NCI-H1694 treated with DMSO at 0.1 percent for 48 hours (cell line): ENCODE data around the gene TTK.
"Not testable (repeated sequence)": the region's sequence is repeated elsewhere in the genome, so short reads cannot be mapped to it uniquely, and the experiment has no call there.

Experiments used
- DNase-seq: peaks from one replicate; lab custom pipeline; 2025; lab: John Stamatoyannopoulos, UW

Gene TTK

DNA sequence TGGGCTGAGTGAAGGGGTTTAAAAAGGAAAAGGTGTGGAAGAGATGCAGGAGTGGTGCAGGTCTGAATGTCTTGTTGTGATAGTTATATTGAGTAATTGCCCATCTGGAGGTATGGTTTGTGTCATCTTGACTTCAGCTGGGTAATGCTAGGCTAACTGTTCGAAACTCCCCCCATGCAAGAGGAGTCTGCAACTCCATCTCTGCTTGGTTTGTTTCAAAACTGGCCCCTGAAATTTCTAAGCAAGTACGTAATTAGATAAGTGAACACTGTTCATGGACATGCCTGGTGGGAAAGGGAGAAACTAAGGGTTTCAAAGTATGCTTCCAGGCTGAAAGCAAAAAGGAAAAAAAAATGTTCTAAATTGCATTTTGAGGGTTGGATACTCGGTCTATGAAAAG is 17.1 kb downstream of the TTK start:
- no peak for DNase-seq

DNA sequence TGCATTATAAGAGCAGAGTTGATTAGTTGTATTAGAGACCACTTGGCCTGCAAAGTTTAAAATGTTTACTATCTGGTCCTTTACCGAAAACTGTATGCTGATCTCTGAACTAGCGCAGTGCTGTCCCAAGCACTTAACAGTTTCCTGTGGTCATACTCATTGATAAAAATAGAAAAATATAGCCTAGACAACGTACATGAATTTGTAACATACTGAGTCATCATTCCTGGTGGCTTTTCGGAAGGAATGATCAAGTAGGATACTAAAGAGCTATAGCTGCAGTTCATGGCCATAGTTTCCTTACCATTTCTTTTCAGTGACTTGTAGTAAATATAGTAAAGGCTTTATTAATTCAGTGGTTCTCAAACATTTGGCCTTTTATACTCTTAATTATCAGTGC is 18.4 kb downstream of the TTK start:
- no peak for DNase-seq

DNA sequence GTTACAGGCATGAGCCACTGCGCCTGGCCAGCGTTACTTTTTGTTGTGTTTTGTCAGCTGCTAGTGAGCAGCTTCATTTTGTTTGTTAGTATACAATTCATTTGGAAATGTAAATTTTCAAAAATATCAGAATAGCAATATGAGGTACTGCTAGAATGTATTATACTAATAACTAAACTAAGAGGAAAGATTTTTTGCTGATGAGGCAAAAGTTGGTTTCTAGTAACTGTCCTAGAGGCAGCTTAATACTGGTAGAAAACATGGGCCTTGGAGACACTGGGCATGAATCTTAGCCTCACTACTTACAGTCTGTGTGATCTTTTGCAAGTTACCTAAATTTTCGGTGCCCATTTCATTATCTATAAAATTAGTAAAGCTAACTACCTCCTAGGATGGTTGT is 24.1 kb downstream of the TTK start:
- DNase-seq, result no peak

DNA sequence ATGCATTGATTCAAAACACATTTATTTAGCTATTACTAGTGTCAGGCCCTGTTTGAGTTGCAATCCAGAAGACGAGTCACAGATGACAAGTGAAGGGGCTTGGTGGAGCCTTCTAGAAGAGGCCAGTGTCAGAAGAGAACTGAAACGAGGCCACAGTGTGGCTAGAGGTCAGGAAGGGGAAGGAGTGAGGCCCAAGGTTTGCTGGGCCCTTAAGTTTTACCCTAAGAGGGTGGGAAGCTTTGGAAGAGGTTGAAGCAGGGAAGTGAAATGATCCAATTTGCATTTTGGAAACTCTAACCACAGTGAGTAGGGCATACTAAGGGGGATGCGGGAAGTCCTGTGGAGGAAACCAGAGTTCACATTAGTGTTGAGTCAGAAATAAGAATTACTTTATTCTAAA is 25.0 kb downstream of the TTK start:
- no peak for DNase-seq

DNA sequence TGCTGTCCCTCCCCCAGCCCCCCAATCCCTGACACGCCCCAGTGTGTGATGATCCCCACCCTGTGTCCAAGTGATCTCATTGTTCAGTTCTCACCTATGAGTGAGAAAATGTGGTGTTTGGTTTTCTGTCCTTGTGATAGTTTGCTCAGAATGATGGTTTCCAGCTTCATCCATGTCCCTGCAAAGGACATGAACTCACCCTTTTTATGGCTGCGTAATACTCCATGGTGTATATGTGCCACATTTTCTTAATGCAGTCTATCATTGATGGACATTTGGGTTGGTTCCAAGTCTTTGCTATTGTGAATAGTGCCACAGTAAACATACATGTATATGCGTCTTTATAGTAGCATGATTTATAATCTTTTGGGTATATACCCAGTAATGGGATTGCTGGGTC is 43.8 kb downstream of the TTK start:
- not testable (repeated sequence) for DNase-seq

DNA sequence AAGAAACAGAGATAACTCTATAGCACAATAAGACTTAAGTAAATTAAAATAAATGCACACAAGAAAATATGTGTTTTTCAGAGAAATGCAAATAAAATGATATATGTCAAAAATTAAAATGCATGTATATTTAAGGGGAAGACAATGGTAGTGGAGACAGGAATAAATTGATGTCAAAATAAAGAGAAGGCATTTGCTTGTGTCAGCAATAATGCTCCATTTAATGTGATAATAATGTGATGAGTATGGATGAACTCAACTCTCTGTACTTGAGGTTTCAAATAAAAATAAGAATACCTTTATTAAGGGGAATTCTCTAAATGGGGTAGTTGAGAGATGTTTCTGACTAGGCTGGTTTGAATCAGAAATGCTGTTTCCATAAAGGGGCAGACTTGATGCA is 56.3 kb downstream of the TTK start:
- DNase-seq, result no peak

DNA sequence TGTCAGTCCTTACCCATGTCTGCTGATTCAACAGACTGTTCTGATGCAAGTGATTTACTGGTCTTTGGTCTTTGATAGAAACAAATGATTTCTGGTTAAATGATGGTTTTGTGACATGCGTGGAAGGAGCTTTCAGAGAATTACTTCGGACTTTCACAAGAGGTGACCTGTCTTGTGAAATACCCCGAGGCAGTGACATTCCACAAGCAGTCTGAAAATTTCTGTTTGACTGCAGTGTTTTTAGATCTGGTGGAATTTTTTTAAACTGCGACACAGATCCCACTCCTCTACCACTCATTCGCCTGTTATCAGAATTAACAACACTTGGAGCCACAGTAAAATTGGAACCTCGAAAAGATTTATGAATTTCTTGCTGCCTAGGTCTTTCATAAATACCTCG is 63.7 kb downstream of the TTK start:
- not testable (repeated sequence) for DNase-seq

DNA sequence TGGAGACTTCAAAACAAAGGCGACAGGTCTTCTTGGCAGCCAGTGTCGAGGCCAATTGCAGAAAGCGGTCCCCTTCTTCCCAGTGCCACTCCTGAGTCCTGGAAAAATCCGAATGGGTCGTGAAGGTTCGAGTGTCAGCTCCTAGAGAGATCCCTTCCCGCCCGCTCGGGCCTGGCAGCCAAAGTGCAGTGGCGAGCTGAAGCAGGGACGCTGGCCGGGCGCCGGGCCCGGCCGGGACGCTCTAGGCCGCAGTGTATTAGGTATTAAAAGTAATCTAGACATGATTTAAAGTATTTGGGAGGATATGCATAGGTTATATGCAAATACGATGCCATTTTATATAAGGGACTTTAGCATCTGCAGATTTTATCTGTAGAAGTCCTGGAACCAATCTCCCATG is 66.0 kb downstream of the TTK start:
- DNase-seq, result not testable (repeated sequence)

DNA sequence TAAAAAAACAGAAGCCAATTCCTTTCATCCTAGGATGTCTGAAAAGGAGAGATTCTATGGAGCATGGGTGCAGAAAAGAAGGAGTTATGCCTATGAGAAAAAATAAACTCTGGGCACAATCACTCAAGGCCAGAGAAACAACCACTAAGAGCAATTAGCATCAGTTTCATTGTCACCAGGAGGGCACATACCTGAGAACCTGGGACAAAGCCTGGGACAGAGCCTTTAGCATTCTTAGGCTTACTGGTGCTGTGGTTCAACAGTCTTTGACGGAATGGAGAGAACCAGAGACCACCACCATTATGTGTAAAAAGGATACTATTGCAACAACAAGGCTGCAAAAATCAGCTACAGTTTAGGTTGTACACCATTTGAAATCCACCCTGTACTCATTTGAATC is 72.6 kb downstream of the TTK start:
- DNase-seq, result no peak

DNA sequence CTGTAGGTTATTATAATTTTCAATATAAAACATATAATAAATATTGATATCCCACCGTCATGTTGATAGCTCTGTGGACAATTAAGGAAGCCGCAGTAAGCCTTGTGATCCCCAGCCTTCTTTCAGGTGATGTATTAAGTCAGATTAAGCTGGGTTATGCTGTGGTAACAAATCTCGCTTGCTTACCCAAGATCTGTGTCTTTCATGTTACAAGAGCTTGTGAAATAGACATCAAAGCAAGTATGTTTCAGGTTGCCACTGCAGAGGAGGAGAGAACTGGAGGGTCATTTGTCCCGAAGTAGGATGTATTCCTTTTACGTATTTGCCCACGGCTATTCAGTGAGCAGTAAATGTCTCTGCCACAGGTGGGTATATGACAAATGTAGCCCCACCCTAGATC is 84.2 kb downstream of the TTK start:
- no peak for DNase-seq

DNA sequence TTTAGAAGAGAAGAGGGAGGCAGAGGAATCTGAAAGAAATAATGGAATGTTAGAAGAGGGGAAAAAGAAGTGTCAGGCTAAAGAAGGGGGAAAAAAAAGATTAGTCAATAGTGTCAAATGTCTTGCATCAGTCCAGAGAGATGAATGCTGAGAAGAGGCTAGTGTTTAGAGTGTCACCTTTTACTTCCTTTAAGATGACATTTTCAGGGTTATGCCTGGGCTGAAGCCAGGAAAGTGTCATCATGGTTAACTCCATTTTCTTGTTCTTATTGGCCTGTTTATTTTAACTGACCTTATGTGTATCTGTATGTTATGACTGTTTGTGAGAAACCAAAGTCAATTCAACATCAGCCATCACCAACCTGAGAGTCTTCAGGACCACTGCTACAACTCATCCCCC is 87.1 kb downstream of the TTK start:
- DNase-seq, result no peak
